Measurements from ENCODE around the gene UHMK1.
A peak's percentile ranks its signal among the peaks of the same experiment; 100 is the strongest.
"Not testable (repeated sequence)": the region's sequence is repeated elsewhere in the genome, so short reads cannot be mapped to it uniquely, and the experiment has no call there.

Gene UHMK1

DNA sequence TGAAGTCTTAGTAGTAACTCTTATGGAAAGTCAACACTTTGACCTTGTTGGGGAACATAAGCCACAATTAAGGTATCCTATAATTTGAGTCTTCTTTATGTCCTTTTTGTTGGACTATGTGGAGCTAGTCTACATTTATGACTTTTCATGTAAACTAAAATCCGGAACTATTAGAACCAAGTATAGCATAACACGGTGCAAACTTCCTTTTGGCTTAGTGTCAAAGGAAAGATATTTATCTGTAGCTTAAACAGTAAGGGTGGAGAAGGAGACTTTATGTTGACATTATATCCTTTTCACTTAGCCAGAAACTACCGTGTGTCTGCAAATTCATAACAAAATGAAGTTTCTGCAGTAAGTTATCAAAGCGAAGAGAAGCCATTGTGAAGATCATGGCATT, 71.2 kb downstream of the UHMK1 start:
- no peak for DNase-seq

DNA sequence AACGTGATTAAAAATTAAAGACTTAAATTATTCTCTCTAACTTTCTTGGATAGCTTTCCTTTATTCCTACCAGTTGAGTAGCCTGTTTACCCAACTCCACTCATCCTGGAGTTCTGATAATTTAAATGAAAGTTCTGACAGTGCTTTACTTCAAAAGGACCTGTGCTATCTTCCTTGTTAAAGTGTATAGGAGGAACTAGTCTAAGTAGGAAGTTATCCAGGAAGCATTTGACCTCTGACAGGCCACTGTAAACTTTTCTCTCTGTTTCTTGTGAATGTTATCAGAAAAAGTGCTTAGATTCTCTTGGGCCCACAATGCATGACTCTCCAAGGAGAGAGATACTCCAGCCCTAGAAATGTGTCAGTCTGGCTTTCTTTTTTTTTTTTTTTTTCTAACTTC, 73.1 kb downstream of the UHMK1 start:
- DNase-seq: no peak

DNA sequence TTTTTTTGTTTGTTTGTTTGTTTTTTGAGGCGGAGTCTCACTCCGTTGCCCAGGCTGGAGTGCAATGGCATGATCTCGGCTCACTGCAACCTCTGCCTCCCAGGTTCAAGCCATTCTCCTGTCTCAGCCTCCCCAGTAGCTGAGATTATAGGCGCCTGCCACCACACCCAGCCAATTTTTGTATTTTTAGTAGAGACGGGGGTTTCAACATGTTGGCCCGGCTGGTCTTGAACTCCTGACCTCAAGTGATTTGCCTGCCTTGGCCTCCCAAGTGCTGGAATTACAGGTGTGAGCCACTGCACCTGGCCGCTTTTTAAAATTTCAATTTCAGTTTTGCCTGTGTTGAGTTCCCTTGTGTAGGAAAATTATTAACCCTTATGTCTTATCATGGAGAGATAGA, 73.5 kb downstream of the UHMK1 start:
- DNase-seq: not testable (repeated sequence)

DNA sequence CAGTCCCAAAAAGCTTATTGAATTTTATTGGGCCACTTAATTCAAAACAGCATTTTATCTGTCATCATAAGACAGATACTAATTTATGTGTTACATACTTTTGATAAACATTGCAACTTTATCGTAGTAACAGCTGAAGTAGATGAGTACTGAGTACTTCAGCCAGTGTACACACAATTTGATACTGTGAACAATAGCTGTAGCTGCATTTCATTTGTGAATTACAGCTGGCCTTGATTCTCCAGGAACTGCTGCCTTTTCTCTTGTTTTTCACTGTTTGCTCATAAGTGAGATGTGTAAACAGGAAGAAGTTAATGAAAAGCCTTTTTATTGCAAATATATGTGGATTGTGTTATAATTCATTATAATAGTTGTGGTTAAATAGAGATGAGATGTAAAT, 74.1 kb downstream of the UHMK1 start:
- peak; percentile 25 for DNase-seq

DNA sequence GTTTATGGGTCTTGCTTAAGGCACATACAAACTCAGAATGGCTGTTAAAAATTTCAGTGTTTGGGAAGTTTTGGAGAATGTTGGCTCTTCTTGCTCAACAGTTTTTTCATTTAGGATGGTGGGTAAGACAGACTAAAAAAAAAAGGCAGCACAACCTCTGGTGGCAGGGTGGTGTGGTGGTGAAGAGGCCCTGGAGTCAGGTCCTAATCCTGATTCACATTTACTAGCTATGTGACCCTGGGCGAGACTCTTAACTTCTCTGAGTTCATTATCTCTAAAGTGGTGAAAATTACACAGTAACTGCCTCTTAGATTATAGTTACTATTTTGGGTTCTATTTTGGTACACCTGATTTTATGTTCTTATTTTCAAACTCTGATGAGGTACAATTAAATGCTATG, 75.5 kb downstream of the UHMK1 start:
- no peak for DNase-seq

DNA sequence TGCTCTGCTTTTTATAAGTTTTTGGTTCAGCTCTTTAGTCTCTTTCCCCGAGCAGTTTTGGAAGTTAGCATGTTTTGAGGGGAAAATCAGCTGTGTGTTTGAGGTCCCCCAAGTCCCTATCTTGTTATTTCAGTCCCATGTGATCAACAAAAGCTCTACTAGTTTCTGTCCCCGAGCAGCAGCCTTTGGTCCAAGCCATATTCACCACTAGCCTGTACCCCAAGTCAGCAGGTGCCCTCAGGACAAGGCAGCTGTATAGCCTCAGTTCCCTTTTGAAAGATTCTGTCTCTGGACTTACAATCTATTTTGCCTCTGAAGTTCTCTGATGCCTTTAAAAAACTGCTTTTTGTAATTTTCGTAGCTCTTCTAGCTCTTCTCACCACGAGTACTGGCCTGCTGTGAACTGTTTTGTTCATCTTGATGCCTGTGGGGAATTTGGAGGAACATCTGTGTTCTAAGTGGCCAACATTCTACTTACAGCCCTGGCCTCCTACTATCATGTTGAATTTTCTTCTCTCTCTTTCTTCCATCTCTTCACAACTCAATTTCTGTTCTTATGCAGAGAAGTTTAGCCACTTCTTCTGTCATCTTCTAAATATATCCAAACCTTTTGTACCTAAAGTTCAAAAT, 80.6 kb downstream of the UHMK1 start:
- no peak for DNase-seq

DNA sequence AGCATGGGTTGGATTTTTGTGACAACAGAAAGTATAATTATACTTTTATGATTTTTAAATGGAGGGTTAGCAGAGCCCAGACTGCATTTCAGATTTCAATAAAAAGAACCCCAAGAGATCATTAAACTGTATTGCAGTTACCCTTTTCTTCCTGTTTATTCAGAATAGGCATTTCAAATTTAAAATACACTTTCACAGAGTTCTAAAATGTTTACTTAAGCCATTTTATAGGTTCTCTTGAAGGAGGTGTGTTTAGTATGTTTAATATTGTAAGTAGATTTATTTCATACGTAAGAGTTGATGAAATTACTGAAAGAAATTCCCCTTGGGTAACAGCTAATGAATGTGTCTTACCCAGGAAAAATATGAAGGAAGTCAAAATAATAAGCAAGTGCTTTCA, 81.3 kb downstream of the UHMK1 start:
- DNase-seq: no peak

Data from NCI-H2107 (cell line).